HEK293T (cell line): ENCODE measurements around the gene MUC4.
"Not testable (repeated sequence)": the region's sequence is repeated elsewhere in the genome, so short reads cannot be mapped to it uniquely, and the experiment has no call there.

ENCODE experiments used
- BHLHE40 ChIP-seq: fragments of 450-650 bp; IDR thresholded peaks from 2 replicates; pipeline ENCODE4 v1.6.1; 2016; ENCODE audit warnings: mild to moderate bottlenecking, moderate library complexity, borderline replicate concordance
- ELF4 ChIP-seq: fragments of 450-650 bp; IDR thresholded peaks from 2 replicates; pipeline ENCODE4 v1.6.1; 2017; ENCODE audit warnings: antibody characterized with exemption
- FOXA1 ChIP-seq: fragments of 450-650 bp; IDR thresholded peaks from 2 replicates; pipeline ENCODE4 v1.6.1; 2016; ENCODE audit warnings: mild to moderate bottlenecking
- SP1 ChIP-seq: fragments of 450-650 bp; IDR thresholded peaks from 2 replicates; pipeline ENCODE4 v1.6.1; 2017
- TARDBP ChIP-seq: fragments of 450-650 bp; IDR thresholded peaks from 2 replicates; pipeline ENCODE4 v1.6.1; 2016

GRCh38 chr3:195737782-195738181 lies 73.9 kb downstream of the MUC4 start:
- not testable (repeated sequence) for TF ChIP-seq FOXA1, ELF4, TARDBP, BHLHE40, SP1
